GM18502 (cell line): ENCODE data around the gene GPRIN1.

Experiments used
- ATAC-seq: cut with Tn5 transposase; IDR thresholded peaks from one replicate; pipeline ENCODE4 v1.9.1; 2021; ENCODE audit warnings: mild to moderate bottlenecking; ENCODE audit not compliant: unreplicated experiment, poor library complexity

The GPRIN1 gene

DNA sequence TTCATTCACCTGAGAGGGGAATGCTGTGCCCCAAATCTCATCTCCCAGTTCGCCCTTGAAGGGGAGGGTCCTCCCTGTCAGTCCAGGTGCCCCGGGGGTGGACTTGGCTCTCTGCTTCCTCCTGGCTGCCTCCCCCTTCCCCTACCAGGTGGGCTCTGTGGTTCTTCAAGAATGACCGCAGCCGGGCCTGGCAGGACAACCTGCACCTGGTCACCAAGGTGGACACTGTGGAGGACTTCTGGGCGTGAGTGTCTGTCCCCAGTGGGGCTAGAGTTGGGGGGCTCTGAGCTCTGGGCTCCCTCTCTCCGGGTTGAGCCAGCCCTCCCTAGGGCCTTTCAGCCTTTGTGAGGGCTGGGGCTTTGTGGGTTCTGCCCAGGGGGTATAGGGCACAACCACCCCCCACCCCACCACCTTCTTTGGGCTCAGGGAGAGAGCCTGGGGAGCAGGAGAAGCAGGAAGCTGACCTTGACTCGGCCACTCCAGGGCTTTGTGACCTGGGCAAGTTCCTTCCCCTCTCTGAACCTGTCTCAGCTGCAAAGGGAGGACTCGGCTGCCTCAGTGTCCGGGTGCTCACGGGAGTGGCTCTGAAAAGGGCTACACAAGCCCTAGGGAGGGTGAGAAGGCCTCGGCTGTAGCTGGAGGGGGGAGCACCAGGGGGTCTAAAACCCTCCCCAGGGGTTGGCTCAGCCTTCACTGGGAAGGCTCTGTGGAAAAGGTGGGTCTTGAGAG, 33.7 kb upstream of the GPRIN1 start:
- no peak for ATAC-seq

DNA sequence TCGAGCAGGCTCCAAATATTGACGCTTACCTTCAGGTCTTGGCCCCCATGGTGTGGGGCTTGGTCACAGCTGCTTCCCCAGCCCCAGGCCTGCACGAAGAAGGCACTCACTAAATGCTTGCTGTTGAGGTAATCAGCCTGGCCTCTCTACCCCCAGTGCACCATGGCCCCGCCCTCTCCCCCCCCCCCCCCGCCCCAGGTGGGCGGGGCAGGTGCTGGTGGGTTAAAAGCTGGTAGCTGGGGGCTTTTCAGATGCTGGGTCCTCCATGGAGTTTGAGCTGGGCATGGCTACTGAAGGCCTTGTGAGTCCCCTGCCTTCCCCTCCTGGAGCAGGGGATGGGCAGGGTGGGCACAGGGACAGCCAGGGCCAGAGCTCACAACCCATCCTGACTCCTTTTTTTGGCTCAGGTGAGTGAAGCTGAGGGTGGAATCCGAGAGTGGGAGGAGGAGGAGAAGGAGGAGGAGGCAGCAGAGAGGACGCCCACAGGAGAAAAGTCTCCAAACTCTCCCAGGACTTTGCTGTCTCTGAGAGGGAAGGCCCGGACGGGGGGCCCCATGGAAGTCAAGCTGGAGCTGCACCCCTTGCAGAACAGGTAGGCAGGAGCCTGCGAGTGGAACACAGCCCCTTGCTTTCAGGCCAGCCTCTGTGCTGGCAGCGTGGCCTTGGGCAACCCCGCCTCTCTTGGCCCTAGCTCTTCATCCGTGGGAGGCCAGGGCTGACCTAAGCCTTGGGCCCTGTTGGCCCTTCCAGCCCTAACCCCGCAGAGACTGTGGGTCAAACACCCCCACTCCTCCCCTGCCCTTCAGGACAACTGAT, 32.9 kb upstream of the GPRIN1 start:
- ATAC-seq = no peak

DNA sequence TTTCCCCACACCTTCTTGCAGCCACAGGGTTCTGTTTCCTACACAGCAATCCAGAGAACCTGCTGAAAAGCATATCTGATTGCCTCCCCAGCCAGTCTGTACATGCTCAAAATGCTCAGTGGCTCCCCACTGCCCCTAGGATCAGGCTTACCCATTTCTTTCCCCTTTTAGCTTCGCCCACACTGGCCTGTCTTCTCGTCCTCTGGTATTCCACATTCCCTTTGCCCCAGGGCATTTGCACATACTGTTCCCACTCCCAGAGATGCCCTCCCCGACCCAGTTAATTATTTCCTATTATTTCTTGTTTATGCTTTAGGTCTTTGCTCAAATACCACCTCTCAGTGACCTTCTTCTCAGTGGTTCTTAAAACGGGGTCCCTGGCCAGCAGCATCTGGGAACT, 30.7 kb upstream of the GPRIN1 start:
- no peak for ATAC-seq

DNA sequence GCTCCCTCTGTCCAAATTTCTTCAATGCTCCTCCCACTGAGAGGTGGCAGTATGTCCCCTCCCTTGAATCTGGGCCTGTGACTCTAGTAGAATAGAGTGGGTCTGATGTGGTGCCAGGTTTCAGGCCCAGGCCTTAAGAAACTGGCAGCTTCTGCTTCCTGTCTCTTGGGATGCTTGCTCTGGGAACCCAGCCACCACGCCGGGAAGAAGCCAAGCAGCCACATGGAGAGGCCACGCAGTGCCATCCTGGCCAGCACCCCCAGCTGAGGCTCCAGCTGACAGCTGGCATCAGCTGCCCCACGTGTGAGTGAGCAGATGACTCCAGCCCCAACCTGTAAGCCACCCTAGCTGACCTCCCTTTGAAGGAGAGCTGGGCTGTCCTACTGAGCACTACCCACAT, 30.0 kb upstream of the GPRIN1 start:
- ATAC-seq = no peak

DNA sequence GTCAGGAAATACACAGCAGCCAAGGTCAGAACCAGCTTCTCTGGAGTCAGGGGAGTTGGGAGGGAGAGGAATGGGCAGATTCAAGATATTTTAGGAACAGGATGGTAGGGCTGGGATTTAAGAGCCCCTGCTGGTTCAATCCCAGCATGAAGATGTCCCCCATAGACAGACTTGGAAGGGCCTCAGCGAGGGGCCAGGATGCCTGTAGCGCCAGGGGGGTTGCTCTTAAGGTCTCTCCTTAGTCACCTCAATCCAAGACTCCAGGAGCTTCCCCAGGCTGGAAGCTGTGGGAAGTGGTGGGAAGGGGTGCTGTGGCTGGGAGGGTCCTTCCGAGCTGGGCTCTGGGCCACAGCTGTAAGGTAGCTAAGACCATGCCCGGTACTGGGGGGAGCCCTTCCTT, 29.3 kb upstream of the GPRIN1 start:
- ATAC-seq = no peak

DNA sequence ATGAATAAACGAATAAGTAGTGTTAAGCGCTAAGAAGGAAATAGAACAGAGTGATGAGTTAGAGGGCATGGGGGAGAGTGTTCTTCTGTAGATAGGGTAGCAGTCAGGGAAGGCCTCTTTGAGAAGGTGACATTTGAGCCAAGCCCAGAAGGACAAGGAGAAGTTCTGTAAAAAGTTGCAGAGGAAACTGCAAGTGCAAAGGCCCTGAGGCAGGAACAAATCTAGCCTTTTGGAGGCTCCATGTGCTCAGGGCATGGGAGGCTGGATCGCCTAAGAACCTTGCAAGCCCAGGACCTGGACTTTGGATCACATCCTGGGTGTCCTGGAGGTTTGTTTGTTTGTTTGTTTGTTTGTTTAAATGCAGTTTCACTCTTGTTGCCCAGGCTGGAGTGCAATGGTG, 28.5 kb upstream of the GPRIN1 start:
- ATAC-seq = no peak

DNA sequence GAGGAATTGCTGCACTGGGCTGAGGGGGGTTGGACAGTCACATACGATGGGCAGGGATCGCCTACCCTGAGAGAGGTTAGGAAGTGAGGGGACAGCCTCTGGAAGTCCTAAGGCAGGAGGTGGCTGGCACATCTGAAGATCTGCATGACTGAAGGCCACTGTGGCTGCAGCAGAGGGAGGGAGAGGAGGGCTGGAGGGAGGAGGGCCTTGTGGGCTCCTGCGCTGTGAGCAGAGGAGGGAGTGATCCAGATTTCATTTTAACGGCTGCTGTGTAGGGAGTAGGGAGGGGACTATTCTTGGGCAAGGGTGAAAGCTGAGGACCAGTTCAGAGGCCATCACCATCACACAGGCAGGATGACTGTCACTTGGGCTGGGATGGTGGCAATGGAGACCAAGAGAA, 27.6 kb upstream of the GPRIN1 start:
- no peak for ATAC-seq

DNA sequence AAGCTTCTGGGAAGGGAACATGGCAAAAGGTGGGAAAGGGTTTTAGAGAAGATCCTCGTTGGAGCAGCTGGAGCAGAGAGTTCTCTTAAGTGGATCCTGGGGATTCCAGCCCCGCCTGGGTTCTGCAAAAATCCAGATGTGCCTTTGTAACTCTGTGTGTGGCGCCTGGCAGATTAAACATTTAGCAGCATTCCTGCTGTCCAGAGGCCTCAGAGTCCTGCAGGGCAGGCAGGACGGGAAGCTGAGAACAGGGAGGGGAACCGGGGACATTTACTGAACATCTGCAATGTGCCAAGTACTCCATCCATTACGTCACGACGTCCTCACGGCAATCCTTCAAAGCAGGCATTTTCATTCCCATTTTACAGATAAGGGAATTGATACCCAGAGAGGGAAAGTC, 26.5 kb upstream of the GPRIN1 start:
- no peak for ATAC-seq

DNA sequence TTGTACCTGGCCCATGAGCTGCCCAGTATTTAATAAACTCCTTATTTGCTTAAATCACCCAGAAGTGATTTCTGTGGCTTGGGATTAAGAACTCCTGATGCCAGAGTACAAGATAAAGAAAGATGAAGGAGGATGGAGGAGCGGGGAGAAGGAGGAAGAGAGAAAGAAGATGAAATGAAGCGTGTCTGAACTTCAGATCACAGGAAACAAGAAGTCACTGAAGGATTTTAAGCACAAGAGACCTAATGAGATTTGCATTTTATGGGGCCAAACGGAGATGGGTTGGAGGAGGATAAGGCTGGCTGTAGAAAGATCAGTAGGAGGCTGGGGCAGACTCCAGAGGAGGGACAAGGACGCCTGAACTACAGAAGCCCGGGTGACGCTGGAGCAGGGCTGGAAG, 23.6 kb upstream of the GPRIN1 start:
- no peak for ATAC-seq

DNA sequence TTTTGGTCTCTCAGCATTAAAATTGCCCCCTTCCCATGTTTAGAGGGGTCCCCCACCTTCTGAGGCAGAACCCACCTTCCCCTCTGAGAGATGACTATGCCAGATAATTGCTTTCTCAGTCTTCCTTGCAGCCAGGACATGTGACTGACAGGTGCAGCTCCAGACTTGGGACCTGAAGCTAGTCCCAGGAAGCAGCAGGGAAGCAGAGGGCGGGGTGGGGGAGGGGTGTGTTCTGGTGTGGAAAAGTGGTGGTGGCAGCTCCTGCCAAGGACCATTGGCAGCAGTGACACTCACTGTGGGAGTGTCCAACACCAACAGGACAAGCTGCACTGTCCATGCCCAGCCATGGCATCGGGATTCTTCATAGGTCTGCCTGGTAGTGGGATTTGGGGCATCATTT, 22.8 kb upstream of the GPRIN1 start:
- ATAC-seq = no peak

DNA sequence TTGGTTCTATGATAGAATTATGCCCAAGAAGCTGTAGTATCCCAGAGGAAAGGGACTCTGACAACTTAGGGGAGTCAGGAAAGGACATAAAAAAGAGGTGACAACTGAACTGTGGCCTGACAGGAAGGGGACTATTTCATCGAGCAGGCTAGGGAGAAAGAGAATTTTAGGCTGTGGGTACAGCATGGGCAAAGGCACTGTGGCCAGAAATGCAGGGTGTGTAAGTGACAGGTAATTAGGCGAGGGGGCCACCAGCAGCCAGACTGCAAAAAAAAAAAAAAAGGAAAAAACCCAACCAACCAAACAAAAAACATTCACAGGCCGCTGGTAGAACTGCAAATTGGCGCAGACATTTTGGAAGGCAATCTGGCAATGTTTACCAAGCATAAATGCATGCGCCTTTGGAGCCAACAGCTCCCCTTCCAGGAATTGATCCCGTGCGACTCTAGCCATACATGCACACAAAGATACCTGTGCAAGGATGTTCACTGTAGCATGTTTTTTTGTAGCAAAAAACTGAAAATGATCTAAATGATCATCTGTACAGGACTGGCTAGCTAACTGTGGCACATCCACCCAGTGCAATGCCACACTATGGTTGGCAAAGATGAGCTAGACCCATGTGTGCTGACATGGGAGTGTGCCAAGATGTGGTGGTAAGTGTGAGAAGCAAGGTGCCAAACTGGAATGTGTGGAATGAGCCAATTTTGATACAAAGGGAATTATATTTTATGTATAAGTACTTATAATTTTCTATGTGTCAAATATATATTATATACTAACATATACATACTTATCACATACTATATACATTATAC, 21.6 kb upstream of the GPRIN1 start:
- no peak for ATAC-seq

DNA sequence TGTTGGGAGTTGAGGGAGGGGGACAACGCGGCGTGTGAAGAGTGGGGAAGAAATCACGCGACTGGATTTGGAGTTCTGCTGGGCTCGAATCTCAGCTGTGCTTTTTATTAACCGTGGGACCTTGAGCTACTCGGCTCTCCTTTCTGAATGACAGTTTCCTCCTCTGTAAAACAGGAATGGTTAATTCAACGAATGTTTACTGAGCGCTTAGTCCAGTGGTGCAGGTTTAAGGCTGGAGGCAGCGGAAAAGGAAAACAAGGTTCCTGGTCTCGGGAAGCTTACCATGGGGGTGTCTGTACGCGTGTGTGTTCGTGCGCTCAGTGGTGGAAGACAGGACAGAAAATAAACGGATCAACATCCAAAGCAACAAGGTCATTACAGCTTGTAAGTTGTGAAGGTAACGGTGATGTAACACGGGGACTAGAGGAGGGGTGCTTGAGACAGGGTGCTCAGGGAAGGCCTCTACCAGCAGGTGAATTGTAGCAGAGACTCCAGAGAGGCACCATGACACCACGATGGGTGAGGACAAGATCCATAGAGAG, 20.8 kb upstream of the GPRIN1 start:
- ATAC-seq = no peak

DNA sequence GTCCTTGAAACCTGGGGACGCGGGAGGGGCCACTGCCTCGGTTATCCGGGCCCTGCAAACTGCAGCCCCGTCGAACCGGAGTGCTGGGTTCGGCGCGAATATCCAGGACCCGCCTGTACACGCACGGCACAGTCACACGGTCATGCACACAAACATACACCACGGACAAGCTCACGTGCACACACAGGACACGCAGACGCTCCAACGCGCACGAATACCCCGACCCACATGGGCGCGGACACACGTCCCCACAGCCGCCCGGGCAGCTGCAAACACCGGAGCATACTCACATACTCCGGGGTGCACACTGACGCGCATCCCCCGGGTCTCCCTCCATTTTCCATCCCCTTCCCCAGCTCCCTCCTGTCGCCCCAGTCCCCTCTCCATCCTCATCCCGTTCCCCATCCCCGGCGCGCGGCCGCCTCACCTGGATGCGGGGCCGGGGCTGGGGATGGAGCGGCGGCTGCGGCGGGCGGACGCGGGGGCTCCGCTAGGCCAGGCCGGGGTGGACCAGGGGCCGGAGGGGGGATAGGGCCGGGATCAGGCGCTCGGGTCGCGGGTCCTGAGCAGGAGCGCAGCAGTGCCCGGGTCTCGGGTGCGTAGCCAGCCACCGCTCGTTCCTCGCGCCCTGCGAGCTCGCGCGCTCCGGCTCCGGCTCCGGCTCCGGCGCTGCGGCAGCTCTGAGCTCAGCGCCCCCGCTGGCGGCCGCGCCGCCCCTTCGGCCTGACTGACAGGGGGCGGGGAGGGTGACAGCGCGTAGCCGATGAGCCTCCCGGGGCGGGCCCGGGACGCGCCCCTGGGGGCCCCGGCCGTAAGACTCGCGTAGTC, 20.1 kb upstream of the GPRIN1 start, which contains the start of the genes EIF4E1B and SNCB:
TSS of gene EIF4E1B (plus strand) at position 823 of the 828 bp plus-strand sequence. CDS start 12,113 bp downstream, outside the sequence.
TSS of gene SNCB (minus strand) at position 682 of the 828 bp plus-strand sequence. CDS start 880 bp downstream, outside the sequence.
- ATAC-seq = peak; percentile 75

DNA sequence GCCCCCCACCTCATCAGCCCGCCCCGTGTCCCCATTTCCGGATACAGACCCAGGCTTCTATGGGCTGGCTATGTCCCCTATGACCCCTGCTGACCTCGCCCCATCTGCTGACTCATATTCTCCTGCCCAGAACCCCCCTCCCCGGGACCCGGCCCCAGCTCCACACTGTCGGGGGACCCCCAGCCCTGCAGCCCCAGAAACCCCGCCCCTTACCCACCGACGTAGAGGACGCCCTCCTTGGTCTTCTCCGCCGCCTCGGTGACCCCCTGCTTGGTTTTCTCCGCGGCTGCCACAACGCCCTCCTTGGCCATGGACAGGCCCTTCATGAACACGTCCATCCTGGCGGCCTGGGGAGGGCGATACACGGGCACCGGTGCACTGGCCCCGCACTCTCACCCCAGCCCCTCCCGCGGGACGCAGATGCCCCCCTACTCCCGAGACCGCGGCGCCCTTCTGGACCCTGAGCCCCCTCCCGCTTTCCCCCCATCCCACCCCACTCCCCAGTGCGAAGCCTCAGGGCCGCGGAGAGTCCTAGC, 19.4 kb upstream of the GPRIN1 start:
- ATAC-seq = no peak

DNA sequence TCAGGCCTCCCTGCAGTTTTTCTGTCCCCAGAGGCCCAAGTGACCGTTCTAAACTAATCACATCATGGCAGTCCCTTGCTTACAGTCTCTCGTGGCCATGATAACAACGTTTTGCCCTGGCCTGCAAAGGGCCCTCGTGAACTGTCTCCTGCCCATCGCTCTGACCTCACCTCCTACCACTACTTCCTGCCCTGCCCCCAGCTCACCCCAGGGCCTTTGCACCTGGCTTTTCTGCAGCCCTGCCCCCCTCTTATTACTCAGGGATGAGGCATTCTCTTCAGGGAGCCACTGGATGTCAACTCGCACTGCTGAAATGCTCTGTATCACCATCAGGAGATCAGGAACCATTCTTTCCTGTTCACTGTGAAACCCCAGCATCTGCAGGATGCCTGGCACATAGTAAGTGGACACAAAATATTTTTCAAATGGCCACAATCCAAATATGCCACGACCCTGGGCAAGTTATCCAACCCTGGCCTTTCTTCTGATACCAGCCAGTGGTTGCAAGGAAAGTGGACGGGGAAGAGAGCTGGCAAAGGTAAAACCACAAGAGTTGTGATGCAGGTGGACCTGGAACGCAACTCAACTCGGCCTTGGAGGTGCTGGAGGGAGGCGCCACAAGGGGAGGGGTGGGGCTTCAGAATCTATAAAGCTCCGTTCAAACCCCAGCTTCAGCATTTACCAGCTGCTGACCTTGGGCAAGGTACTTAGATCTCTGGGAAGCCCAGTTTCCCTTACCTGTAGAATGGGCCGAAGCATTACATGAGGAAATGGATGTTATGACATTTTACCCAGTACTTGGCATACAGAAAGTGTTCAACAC, 18.7 kb upstream of the GPRIN1 start:
- ATAC-seq = no peak

DNA sequence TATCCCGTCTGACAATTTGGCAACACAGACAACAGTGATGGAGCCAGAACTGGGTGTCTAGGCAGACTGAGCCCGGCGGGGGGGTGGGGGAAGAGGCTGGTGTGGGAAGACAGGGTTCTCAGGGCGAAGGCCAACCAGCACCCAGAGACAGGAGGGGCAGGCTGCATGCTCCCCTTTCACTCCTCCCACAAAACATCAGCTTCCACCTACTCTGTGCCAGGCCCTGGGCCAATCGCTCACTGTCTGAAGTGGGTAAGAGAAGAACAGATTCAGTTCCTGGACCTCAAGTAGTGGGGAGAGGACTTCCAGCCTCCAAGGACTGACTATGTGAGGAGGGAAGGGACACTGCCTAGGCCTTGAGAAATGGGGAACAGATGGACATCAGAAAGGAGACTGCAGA, 17.6 kb upstream of the GPRIN1 start:
- no peak for ATAC-seq

DNA sequence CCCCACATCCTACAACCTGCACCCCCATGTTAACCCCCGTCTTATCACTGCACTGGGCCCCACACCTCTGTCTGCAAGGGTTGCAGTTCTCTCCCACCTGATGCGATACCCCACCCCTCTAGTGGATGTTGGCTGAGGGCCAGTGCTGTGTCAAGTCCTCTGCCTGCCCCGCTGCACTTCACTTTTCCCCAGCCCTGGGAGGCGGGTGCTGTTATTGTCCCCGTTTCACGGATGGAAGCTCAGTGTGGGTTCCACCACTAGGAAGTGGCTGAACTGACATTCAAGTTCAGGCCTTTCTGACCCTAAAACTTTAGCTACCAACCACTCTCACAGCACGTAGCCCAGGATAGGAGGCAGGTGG, 16.9 kb upstream of the GPRIN1 start:
- no peak for ATAC-seq

DNA sequence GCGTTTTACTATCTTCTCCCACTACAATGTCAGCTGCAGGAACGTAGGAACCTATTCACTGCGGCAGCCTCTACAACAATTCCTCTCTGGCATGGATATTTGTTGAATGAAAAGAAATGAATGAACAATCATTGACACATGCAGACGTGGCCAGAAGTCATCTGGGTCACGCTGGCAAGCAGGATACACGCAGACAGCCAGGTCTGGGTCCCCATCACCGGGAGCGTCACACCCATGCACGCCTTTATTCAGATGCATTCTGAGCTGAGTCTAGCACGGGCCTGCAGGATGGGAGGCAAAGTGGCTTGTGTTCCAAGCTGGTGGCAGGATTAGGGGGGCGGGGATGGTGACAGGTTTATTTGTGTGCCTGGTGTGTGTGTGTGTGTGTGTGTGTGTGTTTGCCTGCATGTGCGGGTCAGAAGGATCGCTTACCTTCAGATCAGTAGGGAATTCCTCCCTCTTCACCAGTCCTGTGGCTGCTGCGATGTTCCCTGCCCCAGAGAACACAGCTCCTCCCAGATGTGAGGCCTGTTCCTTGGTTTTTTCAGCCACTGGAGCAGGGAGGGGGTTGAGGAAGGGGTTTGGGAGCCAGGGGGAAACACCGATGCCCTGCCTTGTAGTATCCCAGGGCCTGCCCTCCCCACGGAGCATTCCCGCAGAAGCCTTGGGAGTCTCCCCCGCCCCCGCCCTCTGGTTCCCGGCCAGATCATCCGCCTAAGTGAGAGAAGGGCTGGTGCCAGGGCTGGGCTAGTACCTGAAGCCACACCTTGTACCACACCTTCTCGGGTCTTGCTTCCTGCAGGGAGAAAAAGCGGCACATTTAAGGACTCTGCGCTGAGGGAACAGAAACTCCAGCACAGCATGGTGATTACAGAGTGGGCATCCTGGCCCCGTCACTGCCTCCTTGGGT, 16.3 kb upstream of the GPRIN1 start:
- no peak for ATAC-seq
